Effector memory CD8-positive, alpha-beta T cell (primary cell): Measurements from ENCODE around the gene TTLL11.
A peak's percentile ranks its signal among the peaks of the same experiment; 100 is the strongest.

Source experiments
- ATAC-seq: fragments of 150-1000 bp; cut with Tn5 transposase; replicated peaks from 2 replicates; pipeline ENCODE4 v1.10.0; 2021; ENCODE audit warnings: mild to moderate bottlenecking, moderate library complexity
- DNase-seq, 3 experiments: peaks; one replicate each; pipeline ENCODE4 v3.0.0; 2021
- H3K27ac Mint-ChIP-seq, 2 donors: one replicate each; pipeline ENCODE4 v1.8.0; 2022; ENCODE audit warnings: mild to moderate bottlenecking in 2 of 2, mixed read lengths in 2 of 2, moderate library complexity in 2 of 2
- H3K27me3 Mint-ChIP-seq, 2 donors: one replicate each; pipeline ENCODE4 v1.8.0; 2022; ENCODE audit warnings: mixed read lengths in 2 of 2
- H3K36me3 Mint-ChIP-seq: one replicate; pipeline ENCODE4 v1.8.0; 2022; ENCODE audit warnings: mild to moderate bottlenecking, moderate library complexity, mixed read lengths; ENCODE audit not compliant: insufficient read depth
- H3K4me1 Mint-ChIP-seq, 2 donors: one replicate each; pipeline ENCODE4 v1.8.0; 2022; ENCODE audit warnings: low read depth in 2 of 2, mixed read lengths in 2 of 2
- H3K4me3 Mint-ChIP-seq, 2 donors: one replicate each; pipeline ENCODE4 v1.8.0; 2022; ENCODE audit warnings: mild to moderate bottlenecking in 2 of 2, mixed read lengths in 2 of 2, moderate library complexity in 2 of 2
- H3K9me3 Mint-ChIP-seq, 2 donors: one replicate each; pipeline ENCODE4 v1.8.0; 2022; ENCODE audit warnings: mixed read lengths in 2 of 2

Gene TTLL11

GRCh38 chr9:121917375-121918335, 175.5 kb downstream of the TTLL11 start:
- H3K36me3 Mint-ChIP-seq: no peaks in the 10 kb centered on the region
- DNase-seq (no peak), ATAC-seq (no peak)
- no peaks in the 10 kb centered on the region for H3K27me3 Mint-ChIP-seq
- H3K9me3 Mint-ChIP-seq: no peaks in the 10 kb centered on the region
- no peak overlapping the region for H3K4me3 Mint-ChIP-seq
- H3K27ac Mint-ChIP-seq: no peak overlapping the region
- H3K4me1 Mint-ChIP-seq: no peaks in the 10 kb centered on the region

DNA sequence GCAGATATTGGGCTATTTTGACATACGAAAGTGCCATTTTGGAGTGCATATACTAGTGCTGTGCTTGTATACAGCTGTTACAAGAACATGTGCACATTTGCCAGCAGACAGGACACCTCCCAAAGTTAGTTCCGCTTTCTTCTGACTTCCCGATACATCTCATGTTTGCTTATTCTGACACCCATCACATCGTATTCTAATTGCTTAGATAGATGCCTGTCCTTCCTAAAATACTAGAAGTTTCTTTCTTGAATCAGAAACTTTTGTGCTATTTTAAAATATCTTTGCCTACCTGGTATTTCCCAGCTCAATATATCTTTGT, 177.8 kb downstream of the TTLL11 start:
- Mint-ChIP-seq H3K4me3 (no peak overlapping the region), H3K4me1 (no peaks in the 10 kb centered on the region), H3K9me3 (no peaks in the 10 kb centered on the region), H3K27ac (no peak overlapping the region), H3K36me3 (no peaks in the 10 kb centered on the region), H3K27me3 (no peaks in the 10 kb centered on the region)
- DNase-seq (no peak), ATAC-seq (no peak)

DNA sequence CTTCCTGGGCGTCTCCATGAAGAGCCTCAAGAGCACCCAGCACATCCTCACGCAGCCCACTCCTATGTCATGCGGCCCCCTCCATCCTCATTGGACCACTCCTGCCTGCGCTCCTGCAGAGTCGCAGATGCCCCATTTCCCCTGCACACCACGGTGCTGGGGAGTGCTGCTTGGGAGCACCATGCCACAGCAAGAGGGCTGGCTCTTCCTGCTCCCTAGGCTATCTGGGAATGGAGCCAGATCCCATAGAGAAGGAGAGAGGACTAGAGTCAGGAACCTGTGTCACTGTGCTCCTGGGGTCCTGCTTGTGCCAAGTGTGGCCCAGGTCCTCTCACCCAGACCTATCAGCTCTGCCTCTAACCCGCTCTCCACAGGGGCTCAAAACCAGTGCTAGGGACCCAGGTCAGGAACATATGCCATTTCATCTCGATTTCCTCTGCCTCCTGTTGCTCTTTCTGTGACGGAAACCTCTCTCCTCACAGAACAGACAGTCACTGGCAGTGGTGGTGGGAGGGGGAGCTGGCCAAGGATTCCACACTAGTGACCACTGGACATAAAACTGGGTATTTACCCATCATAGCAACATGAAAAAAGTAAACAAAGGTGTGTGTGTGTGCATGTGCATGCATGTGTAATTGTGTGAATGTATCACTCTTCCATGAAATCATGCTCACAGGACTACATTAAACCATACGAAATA, 178.4 kb downstream of the TTLL11 start:
- ATAC-seq: no peak

GRCh38 chr9:121914017-121914595, 179.0 kb downstream of the TTLL11 start:
- Mint-ChIP-seq H3K4me1 (no peaks in the 10 kb centered on the region), H3K36me3 (no peaks in the 10 kb centered on the region)

More for the DNA sequence above, 178.4 kb downstream of the TTLL11 start:
- H3K27me3 Mint-ChIP-seq: no peaks in the 10 kb centered on the region
- H3K4me3 Mint-ChIP-seq: no peak overlapping the region
- no peaks in the 10 kb centered on the region for H3K9me3 Mint-ChIP-seq
- DNase-seq: no peak
- no peaks in the 10 kb centered on the region for H3K4me1 Mint-ChIP-seq
- H3K36me3 Mint-ChIP-seq: no peaks in the 10 kb centered on the region
- H3K27ac Mint-ChIP-seq: no peak overlapping the region

GRCh38 chr9:121912812-121913627, 180.1 kb downstream of the TTLL11 start:
- no peaks in the 10 kb centered on the region for H3K9me3 Mint-ChIP-seq
- ATAC-seq (no peak), DNase-seq (no peak)
- no peak overlapping the region for H3K4me3 Mint-ChIP-seq
- no peaks in the 10 kb centered on the region for H3K36me3 Mint-ChIP-seq
- no peak overlapping the region for H3K27ac Mint-ChIP-seq
- no peaks in the 10 kb centered on the region for H3K27me3 Mint-ChIP-seq
- H3K4me1 Mint-ChIP-seq: no peaks in the 10 kb centered on the region

More at GRCh38 chr9:121914017-121914595, 179.0 kb downstream of the TTLL11 start:
- H3K9me3 Mint-ChIP-seq: no peaks in the 10 kb centered on the region
- no peak overlapping the region for H3K27ac Mint-ChIP-seq
- ATAC-seq (no peak), DNase-seq (no peak)
- H3K4me3 Mint-ChIP-seq: no peak overlapping the region
- H3K27me3 Mint-ChIP-seq: no peaks in the 10 kb centered on the region

DNA sequence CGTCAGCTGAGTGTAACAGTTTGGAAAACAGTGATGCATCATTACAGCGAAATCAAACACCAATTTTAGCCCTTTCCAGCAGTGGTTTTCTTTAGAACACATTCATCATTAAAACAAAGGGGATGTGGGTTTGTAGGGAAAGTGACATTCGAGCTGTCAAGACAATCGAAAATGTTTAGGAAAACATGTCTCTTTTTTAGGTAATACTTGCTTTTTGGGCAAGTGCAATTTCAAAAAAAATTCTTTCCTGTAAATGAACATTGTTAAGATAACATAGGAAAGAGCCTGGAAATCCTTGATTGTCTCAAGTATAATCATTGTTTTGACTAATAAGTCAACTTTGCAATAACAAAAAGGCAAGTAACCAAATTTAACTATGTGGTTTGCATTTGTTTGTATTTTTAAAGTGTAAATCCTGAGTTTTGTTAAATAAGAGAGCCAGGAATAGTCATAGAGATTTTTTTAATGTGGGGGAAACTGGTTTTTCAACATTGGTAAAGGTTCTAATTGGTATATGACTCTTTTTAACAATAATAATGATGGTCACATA, 182.5 kb downstream of the TTLL11 start:
- H3K9me3 Mint-ChIP-seq: no peaks in the 10 kb centered on the region
- H3K4me1 Mint-ChIP-seq: no peaks in the 10 kb centered on the region
- DNase-seq (no peak), ATAC-seq (no peak)
- H3K36me3 Mint-ChIP-seq: no peaks in the 10 kb centered on the region
- no peak overlapping the region for H3K4me3 Mint-ChIP-seq
- H3K27ac Mint-ChIP-seq: no peak overlapping the region
- no peaks in the 10 kb centered on the region for H3K27me3 Mint-ChIP-seq

- no peak overlapping the region for H3K4me3 Mint-ChIP-seq
- no peaks in the 10 kb centered on the region for H3K4me1 Mint-ChIP-seq
- ATAC-seq (no peak), DNase-seq (no peak)
- no peaks in the 10 kb centered on the region for H3K36me3 Mint-ChIP-seq
- H3K9me3 Mint-ChIP-seq: no peaks in the 10 kb centered on the region
- no peaks in the 10 kb centered on the region for H3K27me3 Mint-ChIP-seq
- no peak overlapping the region for H3K27ac Mint-ChIP-seq
These were observed 184.0 kb downstream of the TTLL11 start for GRCh38 chr9:121909111-121909510.

DNA sequence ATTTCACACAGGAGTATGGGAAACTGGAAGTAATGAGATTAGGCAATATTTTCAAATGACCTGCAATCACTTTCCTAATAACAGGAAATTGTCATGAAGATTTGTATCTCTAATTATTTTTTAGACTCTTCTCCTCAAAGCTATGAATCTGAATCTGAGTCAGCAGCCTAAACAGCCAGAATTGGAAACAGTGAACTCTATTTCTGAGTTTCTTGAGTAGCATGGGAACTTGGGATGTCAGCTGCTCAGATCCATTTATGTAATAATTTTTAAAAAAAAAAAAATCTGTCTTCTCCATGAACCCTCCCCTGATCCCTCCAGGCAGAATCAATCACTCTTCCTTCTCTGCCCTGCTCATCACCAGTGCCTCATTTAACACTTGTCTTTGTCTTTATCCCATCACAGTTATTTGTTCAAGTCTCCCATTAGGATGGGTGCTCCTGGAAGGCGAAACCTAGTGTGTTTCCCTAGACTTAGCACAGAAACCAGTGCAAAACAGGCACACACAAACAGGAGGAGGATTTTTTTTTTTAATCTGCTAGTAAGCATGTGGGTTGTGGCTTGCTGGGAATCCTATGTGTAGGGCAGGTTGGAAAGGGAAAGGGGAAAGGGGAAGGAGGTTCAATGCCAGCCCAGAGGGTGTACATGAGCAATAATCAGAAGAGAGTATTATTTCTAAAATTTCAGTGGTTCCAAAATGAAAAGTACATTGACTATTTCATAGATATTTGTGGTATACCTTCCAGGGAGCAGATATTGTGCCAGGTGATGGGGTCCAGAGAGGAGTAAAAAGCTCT, 186.8 kb downstream of the TTLL11 start:
- H3K27me3 Mint-ChIP-seq: no peaks in the 10 kb centered on the region
- no peak for ATAC-seq
- H3K27ac Mint-ChIP-seq: no peak overlapping the region
- no peaks in the 10 kb centered on the region for H3K9me3 Mint-ChIP-seq
- H3K4me1 Mint-ChIP-seq: no peaks in the 10 kb centered on the region
- no peak overlapping the region for H3K4me3 Mint-ChIP-seq
- no peaks in the 10 kb centered on the region for H3K36me3 Mint-ChIP-seq
- no peak for DNase-seq

GRCh38 chr9:121902461-121903135, 190.5 kb downstream of the TTLL11 start:
- Mint-ChIP-seq H3K9me3 (peaks cover 0 to 4% of the 10 kb centered on the region in 2 donors), H3K4me1 (no peaks in the 10 kb centered on the region), H3K27ac (no peak overlapping the region), H3K4me3 (no peak overlapping the region), H3K27me3 (no peaks in the 10 kb centered on the region), H3K36me3 (no peaks in the 10 kb centered on the region)
- ATAC-seq (no peak), DNase-seq (no peak)

- peaks cover 0 to 4% of the 10 kb centered on the region in 2 donors for H3K9me3 Mint-ChIP-seq
- H3K27me3 Mint-ChIP-seq: no peaks in the 10 kb centered on the region
- H3K27ac Mint-ChIP-seq: no peak overlapping the region
- H3K4me3 Mint-ChIP-seq: no peak overlapping the region
- ATAC-seq (no peak), DNase-seq (no peak)
- H3K4me1 Mint-ChIP-seq: no peaks in the 10 kb centered on the region
- no peaks in the 10 kb centered on the region for H3K36me3 Mint-ChIP-seq
These were observed 191.5 kb downstream of the TTLL11 start for GRCh38 chr9:121901616-121902015.

- Mint-ChIP-seq H3K4me1 (no peaks in the 10 kb centered on the region), H3K4me3 (no peak overlapping the region), H3K9me3 (peaks cover 0 to 4% of the 10 kb centered on the region in 2 donors), H3K27me3 (no peaks in the 10 kb centered on the region), H3K36me3 (no peaks in the 10 kb centered on the region), H3K27ac (no peak overlapping the region)
- ATAC-seq (no peak), DNase-seq (no peak)
These were observed 192.9 kb downstream of the TTLL11 start for GRCh38 chr9:121900163-121900562.

DNA sequence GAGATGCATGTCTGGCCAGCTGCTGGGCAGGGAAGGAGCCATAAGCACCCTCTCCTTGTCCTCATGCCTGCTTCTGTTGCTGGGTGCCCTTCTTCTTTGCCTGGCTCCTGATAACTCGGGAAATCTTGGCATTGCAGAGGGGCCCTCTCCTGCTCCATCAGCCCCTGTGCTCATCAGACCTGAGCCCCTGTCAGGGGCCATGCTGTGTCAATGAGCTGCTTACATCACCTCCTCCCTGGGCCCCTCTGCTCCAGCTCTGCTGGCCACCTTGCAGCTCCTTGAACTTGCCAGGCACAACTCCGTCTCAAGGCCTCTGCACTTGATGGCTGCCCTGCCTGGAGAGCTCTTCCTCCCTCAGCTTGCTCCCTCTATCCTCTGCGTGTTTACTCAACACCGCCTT, 194.3 kb downstream of the TTLL11 start:
- no peak for ATAC-seq
- H3K27ac Mint-ChIP-seq: peak overlapping the region in 1 of 2 donors; percentile 21
- H3K4me1 Mint-ChIP-seq: no peaks in the 10 kb centered on the region

More for the DNA sequence above, 194.3 kb downstream of the TTLL11 start:
- no peak for DNase-seq
- Mint-ChIP-seq H3K4me3 (no peak overlapping the region), H3K36me3 (no peaks in the 10 kb centered on the region), H3K9me3 (peaks cover 0 to 4% of the 10 kb centered on the region in 2 donors), H3K27me3 (no peaks in the 10 kb centered on the region)
